GM12865 (cell line): ENCODE results near the gene CDCA7L.
A peak's percentile ranks its signal among the peaks of the same experiment; 100 is the strongest.

Source experiments
- DNase-seq: peaks from one replicate; pipeline ENCODE4 v3.0.0; 2010; ENCODE audit warnings: low read depth
- H3K4me3 ChIP-seq: 2 replicates; pipeline ENCODE4 v1.5.1; 2011; ENCODE audit warnings: mild to moderate bottlenecking, low read depth, low read length, control low read depth
- TF ChIP-seq, protein P1 (sequence below): IDR thresholded peaks from 2 replicates; pipeline ENCODE4 v1.5.1; 2011; ENCODE audit warnings: low read length, control low read depth, low read depth, inconsistent platforms; ENCODE audit not compliant: insufficient read depth; ENCODE audit errors: missing control alignments

Gene CDCA7L, protein sequence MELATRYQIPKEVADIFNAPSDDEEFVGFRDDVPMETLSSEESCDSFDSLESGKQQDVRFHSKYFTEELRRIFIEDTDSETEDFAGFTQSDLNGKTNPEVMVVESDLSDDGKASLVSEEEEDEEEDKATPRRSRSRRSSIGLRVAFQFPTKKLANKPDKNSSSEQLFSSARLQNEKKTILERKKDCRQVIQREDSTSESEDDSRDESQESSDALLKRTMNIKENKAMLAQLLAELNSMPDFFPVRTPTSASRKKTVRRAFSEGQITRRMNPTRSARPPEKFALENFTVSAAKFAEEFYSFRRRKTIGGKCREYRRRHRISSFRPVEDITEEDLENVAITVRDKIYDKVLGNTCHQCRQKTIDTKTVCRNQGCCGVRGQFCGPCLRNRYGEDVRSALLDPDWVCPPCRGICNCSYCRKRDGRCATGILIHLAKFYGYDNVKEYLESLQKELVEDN

GRCh38 chr7:21945454-21946221 is at the start of gene CDCA7L:
CDCA7L (minus strand) TSS chr7:21945899; CDS start chr7:21945804, 95 bp downstream.
- DNase-seq, result peak; percentile 91
- peak within 1 kb of the TSS; percentile 78 for H3K4me3 ChIP-seq
- TF ChIP-seq, protein P1, sequence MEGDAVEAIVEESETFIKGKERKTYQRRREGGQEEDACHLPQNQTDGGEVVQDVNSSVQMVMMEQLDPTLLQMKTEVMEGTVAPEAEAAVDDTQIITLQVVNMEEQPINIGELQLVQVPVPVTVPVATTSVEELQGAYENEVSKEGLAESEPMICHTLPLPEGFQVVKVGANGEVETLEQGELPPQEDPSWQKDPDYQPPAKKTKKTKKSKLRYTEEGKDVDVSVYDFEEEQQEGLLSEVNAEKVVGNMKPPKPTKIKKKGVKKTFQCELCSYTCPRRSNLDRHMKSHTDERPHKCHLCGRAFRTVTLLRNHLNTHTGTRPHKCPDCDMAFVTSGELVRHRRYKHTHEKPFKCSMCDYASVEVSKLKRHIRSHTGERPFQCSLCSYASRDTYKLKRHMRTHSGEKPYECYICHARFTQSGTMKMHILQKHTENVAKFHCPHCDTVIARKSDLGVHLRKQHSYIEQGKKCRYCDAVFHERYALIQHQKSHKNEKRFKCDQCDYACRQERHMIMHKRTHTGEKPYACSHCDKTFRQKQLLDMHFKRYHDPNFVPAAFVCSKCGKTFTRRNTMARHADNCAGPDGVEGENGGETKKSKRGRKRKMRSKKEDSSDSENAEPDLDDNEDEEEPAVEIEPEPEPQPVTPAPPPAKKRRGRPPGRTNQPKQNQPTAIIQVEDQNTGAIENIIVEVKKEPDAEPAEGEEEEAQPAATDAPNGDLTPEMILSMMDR, result peak; percentile 9

GRCh38 chr7:21986096-21986495 is 40.4 kb upstream of the CDCA7L start:
- no peak for DNase-seq
- TF ChIP-seq, protein P1, result no peak
- H3K4me3 ChIP-seq, result no peak overlapping the region

DNA sequence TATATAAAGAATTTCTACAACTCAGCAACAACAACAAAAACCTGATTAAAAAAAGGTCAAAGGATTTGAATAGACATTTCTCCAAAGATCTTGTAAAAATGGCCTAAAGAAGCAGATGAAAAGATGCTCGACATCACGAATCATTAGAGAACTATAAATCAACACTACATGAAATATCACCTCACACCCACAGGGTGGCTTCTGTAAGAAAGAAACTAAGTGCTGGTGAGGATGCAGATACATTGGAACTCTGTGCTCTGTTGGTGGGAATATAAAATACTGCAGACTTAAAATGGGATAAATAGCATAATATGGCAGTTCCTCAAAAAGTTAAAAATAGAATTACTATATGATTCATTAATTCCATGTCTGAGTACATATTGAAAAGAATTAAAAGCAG is 38.3 kb upstream of the CDCA7L start:
- DNase-seq, result no peak
- no peak overlapping the region for H3K4me3 ChIP-seq
- TF ChIP-seq, protein P1, result no peak

DNA sequence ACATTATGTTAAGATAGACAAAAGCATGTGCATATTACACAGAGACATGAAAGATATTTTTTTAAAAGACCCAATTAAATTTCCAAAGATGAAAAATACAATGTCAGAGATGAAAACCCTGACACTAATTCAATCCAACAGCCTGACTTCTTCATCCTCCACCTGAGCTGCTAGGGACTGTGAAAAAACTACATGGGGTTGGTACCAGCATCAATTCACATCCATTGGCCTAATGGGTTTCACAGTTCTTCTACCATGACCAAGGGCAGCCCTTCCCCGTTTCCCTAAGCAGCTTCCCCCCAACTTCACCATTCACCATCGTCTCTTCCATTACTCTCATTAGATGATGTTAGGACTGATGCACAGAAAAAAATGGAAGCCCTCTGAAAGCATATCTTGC is 37.4 kb upstream of the CDCA7L start:
- TF ChIP-seq, protein P1, result no peak
- DNase-seq, result no peak
- no peak overlapping the region for H3K4me3 ChIP-seq

DNA sequence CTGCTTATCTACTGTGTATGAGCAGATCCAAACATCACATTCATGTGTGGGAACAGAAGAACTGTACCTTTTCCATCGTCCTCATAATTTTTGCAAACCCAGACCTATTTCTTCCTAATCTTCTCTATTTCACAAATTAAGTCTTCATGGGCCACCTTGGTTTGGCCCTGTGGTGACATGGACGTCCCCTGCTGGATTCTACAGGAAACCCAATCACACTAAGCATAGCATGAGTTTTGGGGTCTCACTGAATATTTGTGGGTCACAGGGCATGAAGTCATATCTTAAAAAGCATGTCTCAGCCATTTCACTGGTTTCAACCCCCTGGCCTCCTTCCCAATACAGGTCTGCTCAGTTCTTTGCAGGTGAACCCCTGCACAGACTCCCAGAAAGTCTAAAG is 35.8 kb upstream of the CDCA7L start:
- no peak overlapping the region for H3K4me3 ChIP-seq
- TF ChIP-seq, protein P1, result no peak
- DNase-seq, result no peak

- H3K4me3 ChIP-seq, result no peak overlapping the region
- no peak for DNase-seq
- TF ChIP-seq, protein P1, result no peak
Observed at GRCh38 chr7:21980926-21981500, 35.3 kb upstream of the CDCA7L start.
